Uterus (tissue), 4 donors: ENCODE results near the gene DNPEP. TPM values are rescaled to one million over a fixed set of nuclear protein-coding genes. Genes with fewer than 3 reads are reported as not detected.

Experiments
- DNase-seq, 2 donors: peaks; one replicate each; pipeline ENCODE4 v3.0.0-alpha.2; 2019 to 2020
- H3K27ac ChIP-seq, 2 donors: fragments of 200-600 bp; sonication (generic); 1 replicate in 1 of 2; 2 replicates in 1 of 2; pipeline ENCODE4 v1.5.1; 2016 to 2018
- H3K27me3 ChIP-seq, 2 donors: fragments of 200-600 bp; sonication (generic); one replicate each; pipeline ENCODE4 v1.5.1; 2018 to 2019; ENCODE audit warnings: control low read depth in 1 of 2
- H3K36me3 ChIP-seq, 2 donors: fragments of 200-600 bp; sonication (generic); one replicate each; pipeline ENCODE4 v1.5.1; 2019; ENCODE audit warnings: control low read depth in 1 of 2
- H3K4me1 ChIP-seq, 2 donors: fragments of 200-600 bp; sonication (generic); one replicate each; pipeline ENCODE4 v1.5.1; 2018 to 2019; ENCODE audit warnings: control low read depth in 1 of 2
- H3K4me3 ChIP-seq, 2 donors: fragments of 200-600 bp; sonication (generic); 1 replicate in 1 of 2; 2 replicates in 1 of 2; pipeline ENCODE4 v1.5.1; 2018 to 2019; ENCODE audit warnings: mild to moderate bottlenecking in 1 of 2
- H3K9me3 ChIP-seq, 2 donors: fragments of 200-600 bp; sonication (generic); one replicate each; pipeline ENCODE4 v1.5.1; 2019; ENCODE audit warnings: control low read depth in 1 of 2
- CTCF ChIP-seq, 4 experiments: fragments of 200-600 bp in 2 of 4; fragments of 450-650 bp in 2 of 4; sonication (generic) in 2 of 4; IDR thresholded peaks; one replicate each; pipeline ENCODE4 v1.5.1; 2016 to 2019; ENCODE audit warnings: antibody characterized with exemption in 4 of 4, mild to moderate bottlenecking in 2 of 4, moderate library complexity in 1 of 4
- POLR2A ChIP-seq, 2 donors: fragments of 450-650 bp; IDR thresholded peaks; one replicate each; pipeline ENCODE4 v1.6.1; 2016; ENCODE audit warnings: antibody characterized with exemption in 2 of 2, mild to moderate bottlenecking in 1 of 2, moderate library complexity in 1 of 2
- intact Hi-C: fragments of 100-400 bp; cut with DNase I; formaldehyde crosslinking; loops from one replicate; pipeline ENCODE4 v1.15.1; 2023; ENCODE audit warnings: low total_unique reads
- total RNA-seq, 4 donors: library from RNA; depleted of rRNA in 3 of 4; stranded (reverse); fragments of >200 nt in 3 of 4; gene quantifications; one replicate each; pipeline versions ENCODE4 v1.1.0 to v1.2.4, GENCODE V29; 2014 to 2023
- donor health status: DM: yes; HTN: yes; CAD: no.

Gene DNPEP
- total RNA-seq, 4 donors from 2014 or later = 35.9 to 93.7 (median 47.5) TPM

- no peak for TF ChIP-seq CTCF (IDR thresholded peaks at IDR 0.05)
- Histone ChIP-seq H3K36me3 (no peaks in the 10 kb centered on the region), H3K27me3 (no peaks in the 10 kb centered on the region), H3K4me1 (peaks cover 0 to 4% of the 10 kb centered on the region in 2 donors), H3K4me3 (no peak overlapping the region), H3K9me3 (no peaks in the 10 kb centered on the region), H3K27ac (peak overlapping the region; percentile 90 to 95)
- DNase-seq = no peak
- intact Hi-C loops = no loop called here
Measured at GRCh38 chr2:219405958-219406860, 18.5 kb upstream of the DNPEP start.

GRCh38 chr2:219405451-219405850, 17.7 kb upstream of the DNPEP start:
- peaks cover 0 to 4% of the 10 kb centered on the region in 2 donors for H3K4me1 ChIP-seq
- TF ChIP-seq POLR2A (IDR thresholded peaks at IDR 0.05) = no peak
- TF ChIP-seq CTCF (IDR thresholded peaks at IDR 0.05) = peak; percentile 34 to 54 (median 50)
- no peak overlapping the region for H3K4me3 ChIP-seq
- H3K36me3 ChIP-seq = no peaks in the 10 kb centered on the region
- peak overlapping the region; percentile 90 to 95 for H3K27ac ChIP-seq
- peak in 1 of 2 donors; percentile 81 for DNase-seq
- H3K9me3 ChIP-seq = no peaks in the 10 kb centered on the region
- no peaks in the 10 kb centered on the region for H3K27me3 ChIP-seq
- intact Hi-C loops = no loop called here

GRCh38 chr2:219404954-219405353, 17.2 kb upstream of the DNPEP start:
- Histone ChIP-seq H3K9me3 (no peaks in the 10 kb centered on the region), H3K4me1 (peaks cover 0 to 4% of the 10 kb centered on the region in 2 donors), H3K27me3 (no peaks in the 10 kb centered on the region), H3K27ac (peak overlapping the region; percentile 90 to 95), H3K36me3 (no peaks in the 10 kb centered on the region), H3K4me3 (no peak overlapping the region)
- no peak for DNase-seq
- TF ChIP-seq CTCF (IDR thresholded peaks at IDR 0.05) (no peak), POLR2A (IDR thresholded peaks at IDR 0.05) (no peak)
- intact Hi-C loops = loop anchor here (5.0 kb wide), 1 partner anchor 127 kb away; no protein-coding TSS in a partner anchor

- no peak overlapping the region for H3K4me3 ChIP-seq
- no peak for DNase-seq
- no peaks in the 10 kb centered on the region for H3K9me3 ChIP-seq
- no peaks in the 10 kb centered on the region for H3K27me3 ChIP-seq
- H3K27ac ChIP-seq = peak overlapping the region; percentile 90 to 95
- intact Hi-C loops = loop anchor here (5.0 kb wide), 1 partner anchor 128 kb away; no protein-coding TSS in a partner anchor
- H3K4me1 ChIP-seq = peaks cover 0 to 4% of the 10 kb centered on the region in 2 donors
- TF ChIP-seq CTCF (IDR thresholded peaks at IDR 0.05) = no peak
- TF ChIP-seq POLR2A (IDR thresholded peaks at IDR 0.05) = no peak
- no peaks in the 10 kb centered on the region for H3K36me3 ChIP-seq
Measured at GRCh38 chr2:219404291-219404910, 16.7 kb upstream of the DNPEP start.

GRCh38 chr2:219403861-219404260, 16.1 kb upstream of the DNPEP start:
- intact Hi-C loops = loop anchor here (5.0 kb wide), 1 partner anchor 128 kb away; no protein-coding TSS in a partner anchor
- Histone ChIP-seq H3K27ac (peak overlapping the region; percentile 90 to 95), H3K36me3 (no peaks in the 10 kb centered on the region), H3K4me3 (no peak overlapping the region), H3K9me3 (no peaks in the 10 kb centered on the region), H3K4me1 (peaks cover 0 to 4% of the 10 kb centered on the region in 2 donors), H3K27me3 (no peaks in the 10 kb centered on the region)
- no peak for DNase-seq
- no peak for TF ChIP-seq CTCF (IDR thresholded peaks at IDR 0.05)
- no peak for TF ChIP-seq POLR2A (IDR thresholded peaks at IDR 0.05)
